NCI-H2107 treated with DMSO at 0.1 percent for 48 hours (cell line): ENCODE measurements around the gene STRN.
"Not testable (repeated sequence)": the region's sequence is repeated elsewhere in the genome, so short reads cannot be mapped to it uniquely, and the experiment has no call there.

Experiments
- DNase-seq: peaks from one replicate; lab custom pipeline; 2025; ENCODE audit not compliant: unreplicated experiment; lab: John Stamatoyannopoulos, UW

STRN gene

GRCh38 chr2:36849265-36849664, 117.1 kb downstream of the STRN start:
- DNase-seq, result no peak

GRCh38 chr2:36843838-36844237, 122.5 kb downstream of the STRN start:
- DNase-seq, result no peak

- DNase-seq, result no peak
Measured at GRCh38 chr2:36839976-36840617, 126.2 kb downstream of the STRN start.

- no peak for DNase-seq
Measured at GRCh38 chr2:36834731-36835524, 131.4 kb downstream of the STRN start.

- no peak for DNase-seq
Measured at GRCh38 chr2:36834203-36834602, 132.1 kb downstream of the STRN start.

- DNase-seq, result no peak
Measured at GRCh38 chr2:36831185-36831584, 135.2 kb downstream of the STRN start.

- not testable (repeated sequence) for DNase-seq
Measured at GRCh38 chr2:36824683-36825082, 141.7 kb downstream of the STRN start.

DNA sequence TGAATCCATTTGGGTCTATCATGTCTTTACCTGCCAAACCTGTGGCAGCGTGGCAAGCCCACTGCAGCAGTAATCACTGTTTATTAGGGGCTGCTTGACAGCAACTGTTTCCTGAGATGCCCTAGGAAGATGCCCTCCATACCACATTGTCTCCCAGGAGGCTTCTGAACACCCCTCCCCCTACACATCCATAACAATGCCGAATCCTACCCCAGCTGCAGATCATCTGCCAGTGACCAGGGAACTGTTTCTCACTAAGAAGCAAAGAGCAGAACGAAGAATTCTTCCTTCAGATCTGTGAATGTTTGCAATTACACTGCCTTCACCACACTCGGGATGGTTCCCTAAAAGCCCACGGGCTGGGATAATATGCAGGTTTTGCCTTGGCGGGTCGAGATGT, 142.1 kb downstream of the STRN start:
- no peak for DNase-seq

DNA sequence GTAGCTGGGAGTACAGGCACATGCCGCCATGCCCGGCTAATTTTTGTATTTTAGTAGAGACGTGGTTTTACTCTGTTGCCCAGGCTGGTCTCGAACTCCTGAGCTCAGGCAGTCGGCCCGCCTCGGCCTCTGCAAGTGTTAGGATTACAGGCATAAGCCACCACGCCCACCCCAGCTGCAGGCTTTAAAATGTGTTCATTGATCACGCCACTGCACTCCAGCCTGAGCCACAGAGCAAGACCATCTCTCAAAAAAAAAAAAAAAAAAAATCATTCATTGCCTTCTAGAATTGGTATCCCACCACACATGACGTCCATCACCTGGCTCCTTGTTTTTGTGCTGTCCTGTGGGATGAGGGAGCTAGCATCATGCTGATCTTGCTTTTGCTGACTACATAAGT, 142.5 kb downstream of the STRN start:
- DNase-seq, result no peak

GRCh38 chr2:36820942-36821605, 145.3 kb downstream of the STRN start:
- peak; percentile 90 for DNase-seq

DNA sequence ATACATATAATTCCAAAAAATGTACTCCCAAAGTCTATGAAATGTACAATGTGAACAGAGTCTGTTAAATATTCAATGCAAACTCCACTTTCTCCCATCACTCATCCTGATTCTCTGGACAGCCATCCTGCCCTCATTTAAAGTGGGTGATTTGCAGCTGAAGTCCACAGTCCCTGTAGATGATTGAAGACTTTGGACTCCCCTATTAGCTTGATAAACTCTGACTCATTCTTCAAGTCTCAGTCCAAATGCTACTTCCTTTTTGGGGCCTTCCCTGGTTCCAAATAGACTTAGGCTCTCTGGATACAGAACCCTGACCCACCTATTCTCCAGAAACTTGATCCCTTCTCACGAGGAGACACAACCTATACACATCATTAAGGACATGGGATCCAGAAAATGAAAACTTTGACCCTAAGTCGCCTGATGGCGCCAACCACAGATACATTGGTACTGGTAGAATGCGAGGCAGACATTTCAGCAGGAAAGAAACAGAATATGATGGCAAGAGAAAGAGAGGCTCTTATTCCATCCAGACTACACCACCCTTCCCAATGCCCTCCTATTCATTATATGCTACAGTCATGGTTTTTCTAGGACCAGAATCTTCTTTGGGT, 147.1 kb downstream of the STRN start:
- no peak for DNase-seq

GRCh38 chr2:36818542-36818941, 147.8 kb downstream of the STRN start:
- no peak for DNase-seq

DNA sequence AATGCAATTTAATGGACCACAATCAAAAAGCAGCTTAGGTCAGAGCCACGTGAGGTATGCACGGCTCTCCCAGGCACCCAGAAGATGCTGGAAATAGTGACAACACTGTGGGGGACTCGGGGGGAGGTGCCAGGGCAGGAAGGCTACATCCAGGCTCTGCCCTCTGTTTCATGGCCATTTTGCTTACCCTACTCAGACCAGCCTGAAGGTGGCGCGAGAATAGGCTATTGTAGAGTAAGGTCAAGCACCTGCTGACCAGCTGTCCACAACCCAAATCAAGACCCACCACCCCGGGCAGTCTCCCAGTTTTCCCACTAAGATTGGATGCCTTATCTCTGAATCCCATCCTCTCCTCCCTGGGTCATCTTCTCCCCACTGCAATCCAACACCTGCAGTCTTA, 154.1 kb downstream of the STRN start:
- DNase-seq, result no peak

GRCh38 chr2:36811071-36811470, 155.3 kb downstream of the STRN start:
- no peak for DNase-seq

DNA sequence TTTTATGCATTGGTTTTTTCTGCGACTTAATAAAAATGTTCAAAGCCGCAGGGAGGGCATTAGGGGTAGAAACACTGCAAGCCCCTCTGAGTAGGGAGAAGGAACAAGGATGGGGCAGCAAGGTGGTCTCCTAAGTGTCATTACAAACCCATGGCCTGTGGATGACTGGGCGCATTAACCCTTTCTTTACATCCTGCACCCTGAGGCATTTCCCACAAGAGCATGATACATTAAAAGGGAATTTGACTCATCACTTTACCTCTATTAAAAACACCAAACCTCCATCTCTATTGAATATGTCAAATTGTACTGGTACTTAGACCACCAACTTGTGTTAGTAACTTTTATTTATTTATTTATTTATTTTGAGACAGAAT, 157.3 kb downstream of the STRN start:
- no peak for DNase-seq

- no peak for DNase-seq
Measured at GRCh38 chr2:36808386-36809068, 157.8 kb downstream of the STRN start.

DNA sequence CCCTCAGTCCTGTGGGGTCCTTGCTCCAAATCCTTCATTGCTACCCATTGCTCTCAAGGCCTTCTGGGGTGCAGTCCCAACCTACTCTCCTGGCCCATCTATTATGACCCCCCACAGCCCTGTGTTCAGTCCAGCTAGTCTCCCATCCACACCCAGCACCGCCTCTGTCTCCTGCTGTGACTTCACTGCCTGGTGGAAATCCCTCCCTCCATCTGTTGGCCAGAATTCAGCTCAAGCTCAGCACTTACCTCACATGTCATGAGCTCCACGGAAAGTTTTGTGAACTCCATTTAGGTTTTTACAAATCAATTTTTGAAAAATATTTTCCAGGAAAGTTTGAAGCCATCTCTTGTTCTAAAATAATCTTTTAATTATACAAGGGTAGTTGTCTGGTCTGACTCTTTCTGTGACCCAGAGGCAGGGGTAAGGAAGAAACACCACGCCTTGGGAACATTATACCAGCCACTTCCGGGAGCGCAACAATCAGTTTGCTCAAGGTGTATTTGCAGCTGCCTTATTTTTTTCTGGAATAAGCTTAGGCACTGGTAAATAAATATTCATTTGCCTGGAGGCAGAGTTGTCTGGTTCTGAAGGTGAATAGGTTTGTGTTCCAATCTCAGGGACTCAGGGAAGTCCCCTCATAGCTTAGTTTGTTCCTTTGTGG, 159.0 kb downstream of the STRN start:
- no peak for DNase-seq

- DNase-seq, result no peak
Measured at GRCh38 chr2:36805635-36806224, 160.6 kb downstream of the STRN start.

DNA sequence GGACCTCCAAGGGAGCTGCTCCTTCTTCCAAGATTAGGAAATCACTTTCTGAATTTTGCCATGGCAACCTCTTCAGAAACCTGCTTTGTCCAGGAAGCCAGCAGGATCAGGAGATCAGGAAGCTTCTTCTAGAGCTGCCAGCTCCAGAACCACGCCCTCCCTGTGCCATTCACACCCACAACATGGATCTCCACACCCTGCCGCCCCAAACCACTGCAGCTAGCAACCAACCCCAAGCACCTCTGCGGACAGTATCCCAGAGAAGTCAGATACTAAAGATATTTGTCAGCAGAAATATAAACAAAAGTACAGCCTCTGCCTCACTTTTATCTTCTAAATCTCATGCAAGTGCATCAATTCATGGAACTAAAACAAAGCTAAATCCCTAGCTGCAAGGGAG, 163.4 kb downstream of the STRN start:
- DNase-seq, result no peak

GRCh38 chr2:36801088-36801487, 165.2 kb downstream of the STRN start:
- DNase-seq, result no peak
